RWPE1 (cell line): ENCODE results near the gene NEK10.

Source experiments
- CTCF ChIA-PET: fragments of 350-600 bp; sonication (Branson Sonifier 250); formaldehyde crosslinking; extraction: SDS; loops from one replicate; lab custom pipeline; 2021; lab: Yijun Ruan, JAX
- POLR2A ChIA-PET: fragments of 400-600 bp; formaldehyde crosslinking; extraction: SDS; loops from one replicate; lab custom pipeline; 2020; ENCODE audit warnings: antibody characterized with exemption; ENCODE audit not compliant: low non-redundant PET; lab: Yijun Ruan, JAX
- DNase-seq: peaks from one replicate; pipeline ENCODE4 v3.0.0; 2012; ENCODE audit warnings: low spot score
- H3K27ac ChIP-seq: fragments of 450-650 bp; 2 replicates; pipeline ENCODE4 v1.5.1; 2017
- CTCF ChIP-seq: fragments of 450-650 bp; conservative IDR thresholded peaks from 2 replicates; pipeline ENCODE4 v1.5.1; 2017; ENCODE audit warnings: low read depth, mild to moderate bottlenecking

Gene NEK10

GRCh38 chr3:27228805-27229204 is 140.4 kb downstream of the NEK10 start:
- CTCF ChIA-PET, result no interaction called here
- POLR2A ChIA-PET, result no interaction called here
- DNase-seq, result no peak
- TF ChIP-seq CTCF, result no peak
- no peak overlapping the region for H3K27ac ChIP-seq

- H3K27ac ChIP-seq, result no peak overlapping the region
- ChIA-PET CTCF (no interaction called here), POLR2A (no interaction called here)
- no peak for DNase-seq
- TF ChIP-seq CTCF, result no peak
Measured at GRCh38 chr3:27224197-27224596, 145.0 kb downstream of the NEK10 start.

- DNase-seq, result no peak
- CTCF ChIA-PET, result no interaction called here
- POLR2A ChIA-PET, result no interaction called here
- TF ChIP-seq CTCF, result no peak
- H3K27ac ChIP-seq, result no peak overlapping the region
Measured at GRCh38 chr3:27221264-27221932, 147.8 kb downstream of the NEK10 start.

GRCh38 chr3:27220166-27220565 is 149.0 kb downstream of the NEK10 start:
- TF ChIP-seq CTCF, result no peak
- ChIA-PET CTCF (no interaction called here), POLR2A (no interaction called here)
- DNase-seq, result no peak
- no peak overlapping the region for H3K27ac ChIP-seq

GRCh38 chr3:27219127-27219845 is 149.9 kb downstream of the NEK10 start:
- H3K27ac ChIP-seq, result no peak overlapping the region
- no peak for DNase-seq
- TF ChIP-seq CTCF, result no peak
- ChIA-PET CTCF (no interaction called here), POLR2A (no interaction called here)

GRCh38 chr3:27216955-27217552 is 152.1 kb downstream of the NEK10 start:
- ChIA-PET CTCF (no interaction called here), POLR2A (no interaction called here)
- no peak overlapping the region for H3K27ac ChIP-seq
- TF ChIP-seq CTCF, result no peak
- peak; percentile 22 for DNase-seq
